WTC11 (cell line): ENCODE measurements around the gene UMODL1.

Source experiments
- NFYB ChIP-seq: sonication (generic); formaldehyde crosslinking; conservative IDR thresholded peaks from 2 replicates; pipeline ENCODE4 v1.8.0; 2022; ENCODE audit warnings: low read depth, missing genetic modification reagents
- ZNF317 ChIP-seq: sonication (generic); formaldehyde crosslinking; IDR thresholded peaks from 2 replicates; pipeline ENCODE4 v1.8.1; 2023; ENCODE audit warnings: low read depth, mild to moderate bottlenecking, moderate library complexity, missing genetic modification reagents, borderline replicate concordance
- TF ChIP-seq, protein P1 (sequence below): fragments of 200-600 bp; IDR thresholded peaks from 2 replicates; pipeline ENCODE4 v1.8.0; 2022; ENCODE audit warnings: antibody characterized with exemption
- TF ChIP-seq, protein P2 (sequence below): sonication (generic); formaldehyde crosslinking; IDR thresholded peaks from 2 replicates; pipeline ENCODE4 v1.8.0; 2023; ENCODE audit warnings: missing genetic modification reagents, mild to moderate bottlenecking, borderline replicate concordance

DNA sequence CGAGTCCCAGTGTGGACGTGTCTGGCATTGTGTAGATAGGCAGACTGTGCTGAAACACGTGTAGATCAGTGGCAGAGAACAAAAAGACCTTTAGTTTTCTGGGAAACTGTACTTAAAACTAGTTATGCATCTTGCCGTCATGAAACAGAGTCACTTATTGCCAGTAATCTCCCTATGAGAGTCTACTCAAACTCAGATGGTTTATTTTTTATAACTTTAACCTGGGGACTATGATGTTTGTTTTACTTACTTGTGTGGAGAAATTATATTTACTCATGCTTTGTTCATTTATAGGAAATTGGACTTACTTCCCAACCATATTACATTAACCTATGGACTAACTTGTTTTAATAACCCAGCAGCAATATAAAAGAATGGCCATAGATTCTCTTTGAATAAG, 93.7 kb downstream of the UMODL1 start:
- TF ChIP-seq, protein P1, sequence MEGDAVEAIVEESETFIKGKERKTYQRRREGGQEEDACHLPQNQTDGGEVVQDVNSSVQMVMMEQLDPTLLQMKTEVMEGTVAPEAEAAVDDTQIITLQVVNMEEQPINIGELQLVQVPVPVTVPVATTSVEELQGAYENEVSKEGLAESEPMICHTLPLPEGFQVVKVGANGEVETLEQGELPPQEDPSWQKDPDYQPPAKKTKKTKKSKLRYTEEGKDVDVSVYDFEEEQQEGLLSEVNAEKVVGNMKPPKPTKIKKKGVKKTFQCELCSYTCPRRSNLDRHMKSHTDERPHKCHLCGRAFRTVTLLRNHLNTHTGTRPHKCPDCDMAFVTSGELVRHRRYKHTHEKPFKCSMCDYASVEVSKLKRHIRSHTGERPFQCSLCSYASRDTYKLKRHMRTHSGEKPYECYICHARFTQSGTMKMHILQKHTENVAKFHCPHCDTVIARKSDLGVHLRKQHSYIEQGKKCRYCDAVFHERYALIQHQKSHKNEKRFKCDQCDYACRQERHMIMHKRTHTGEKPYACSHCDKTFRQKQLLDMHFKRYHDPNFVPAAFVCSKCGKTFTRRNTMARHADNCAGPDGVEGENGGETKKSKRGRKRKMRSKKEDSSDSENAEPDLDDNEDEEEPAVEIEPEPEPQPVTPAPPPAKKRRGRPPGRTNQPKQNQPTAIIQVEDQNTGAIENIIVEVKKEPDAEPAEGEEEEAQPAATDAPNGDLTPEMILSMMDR = no peak
- no peak for TF ChIP-seq ZNF317 (CRISPR knock-in tag)
- no peak for TF ChIP-seq NFYB
- TF ChIP-seq, protein P2, sequence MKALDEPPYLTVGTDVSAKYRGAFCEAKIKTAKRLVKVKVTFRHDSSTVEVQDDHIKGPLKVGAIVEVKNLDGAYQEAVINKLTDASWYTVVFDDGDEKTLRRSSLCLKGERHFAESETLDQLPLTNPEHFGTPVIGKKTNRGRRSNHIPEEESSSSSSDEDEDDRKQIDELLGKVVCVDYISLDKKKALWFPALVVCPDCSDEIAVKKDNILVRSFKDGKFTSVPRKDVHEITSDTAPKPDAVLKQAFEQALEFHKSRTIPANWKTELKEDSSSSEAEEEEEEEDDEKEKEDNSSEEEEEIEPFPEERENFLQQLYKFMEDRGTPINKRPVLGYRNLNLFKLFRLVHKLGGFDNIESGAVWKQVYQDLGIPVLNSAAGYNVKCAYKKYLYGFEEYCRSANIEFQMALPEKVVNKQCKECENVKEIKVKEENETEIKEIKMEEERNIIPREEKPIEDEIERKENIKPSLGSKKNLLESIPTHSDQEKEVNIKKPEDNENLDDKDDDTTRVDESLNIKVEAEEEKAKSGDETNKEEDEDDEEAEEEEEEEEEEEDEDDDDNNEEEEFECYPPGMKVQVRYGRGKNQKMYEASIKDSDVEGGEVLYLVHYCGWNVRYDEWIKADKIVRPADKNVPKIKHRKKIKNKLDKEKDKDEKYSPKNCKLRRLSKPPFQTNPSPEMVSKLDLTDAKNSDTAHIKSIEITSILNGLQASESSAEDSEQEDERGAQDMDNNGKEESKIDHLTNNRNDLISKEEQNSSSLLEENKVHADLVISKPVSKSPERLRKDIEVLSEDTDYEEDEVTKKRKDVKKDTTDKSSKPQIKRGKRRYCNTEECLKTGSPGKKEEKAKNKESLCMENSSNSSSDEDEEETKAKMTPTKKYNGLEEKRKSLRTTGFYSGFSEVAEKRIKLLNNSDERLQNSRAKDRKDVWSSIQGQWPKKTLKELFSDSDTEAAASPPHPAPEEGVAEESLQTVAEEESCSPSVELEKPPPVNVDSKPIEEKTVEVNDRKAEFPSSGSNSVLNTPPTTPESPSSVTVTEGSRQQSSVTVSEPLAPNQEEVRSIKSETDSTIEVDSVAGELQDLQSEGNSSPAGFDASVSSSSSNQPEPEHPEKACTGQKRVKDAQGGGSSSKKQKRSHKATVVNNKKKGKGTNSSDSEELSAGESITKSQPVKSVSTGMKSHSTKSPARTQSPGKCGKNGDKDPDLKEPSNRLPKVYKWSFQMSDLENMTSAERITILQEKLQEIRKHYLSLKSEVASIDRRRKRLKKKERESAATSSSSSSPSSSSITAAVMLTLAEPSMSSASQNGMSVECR = no peak
